Measurements from ENCODE around the gene CACNA2D1.

DNA sequence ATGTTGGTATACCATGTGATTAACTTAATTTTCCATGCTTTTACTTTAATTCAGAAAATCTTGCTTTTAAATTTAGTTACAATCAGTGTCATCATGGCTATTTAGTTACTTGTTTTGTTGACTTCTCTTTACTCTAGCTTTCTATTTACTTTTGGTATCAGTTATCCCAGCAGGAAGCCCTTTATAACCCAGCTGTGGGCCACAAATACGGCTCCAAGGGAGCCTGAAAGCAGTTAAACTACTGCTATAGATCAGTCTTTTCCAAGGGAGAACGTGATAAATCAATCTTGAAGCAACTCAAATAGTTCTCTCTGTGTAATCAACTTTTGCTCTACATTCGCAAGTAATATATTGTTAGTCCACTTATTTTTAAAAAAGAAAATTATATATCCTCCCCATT, 287.4 kb downstream of the CACNA2D1 start:
- TF ChIP-seq, protein P1, sequence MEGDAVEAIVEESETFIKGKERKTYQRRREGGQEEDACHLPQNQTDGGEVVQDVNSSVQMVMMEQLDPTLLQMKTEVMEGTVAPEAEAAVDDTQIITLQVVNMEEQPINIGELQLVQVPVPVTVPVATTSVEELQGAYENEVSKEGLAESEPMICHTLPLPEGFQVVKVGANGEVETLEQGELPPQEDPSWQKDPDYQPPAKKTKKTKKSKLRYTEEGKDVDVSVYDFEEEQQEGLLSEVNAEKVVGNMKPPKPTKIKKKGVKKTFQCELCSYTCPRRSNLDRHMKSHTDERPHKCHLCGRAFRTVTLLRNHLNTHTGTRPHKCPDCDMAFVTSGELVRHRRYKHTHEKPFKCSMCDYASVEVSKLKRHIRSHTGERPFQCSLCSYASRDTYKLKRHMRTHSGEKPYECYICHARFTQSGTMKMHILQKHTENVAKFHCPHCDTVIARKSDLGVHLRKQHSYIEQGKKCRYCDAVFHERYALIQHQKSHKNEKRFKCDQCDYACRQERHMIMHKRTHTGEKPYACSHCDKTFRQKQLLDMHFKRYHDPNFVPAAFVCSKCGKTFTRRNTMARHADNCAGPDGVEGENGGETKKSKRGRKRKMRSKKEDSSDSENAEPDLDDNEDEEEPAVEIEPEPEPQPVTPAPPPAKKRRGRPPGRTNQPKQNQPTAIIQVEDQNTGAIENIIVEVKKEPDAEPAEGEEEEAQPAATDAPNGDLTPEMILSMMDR (IDR thresholded peaks at IDR 0.05): no peak
- TF ChIP-seq ZNF302 (CRISPR knock-in tag; IDR thresholded peaks at IDR 0.05) (no peak), EP300 (IDR thresholded peaks at IDR 0.05) (no peak)
